H9 (cell line): ENCODE results near the gene RAD21L1. TPM values are rescaled to one million over a fixed set of nuclear protein-coding genes. Genes with fewer than 3 reads are reported as not detected.

Experiments
- DNase-seq: peaks from one replicate; pipeline ENCODE4 v3.0.0-alpha.2; 2017
- H2AFZ ChIP-seq: one replicate; pipeline ENCODE4 v1.6.1; 2013; ENCODE audit warnings: mild to moderate bottlenecking, low read length, control low read depth, moderate library complexity
- H2AK5ac ChIP-seq: 2 replicates; pipeline ENCODE4 v1.6.1; 2013; ENCODE audit warnings: low read length, control low read depth, mixed read lengths; ENCODE audit not compliant: insufficient read length
- H2BK120ac ChIP-seq: one replicate; pipeline ENCODE4 v1.6.1; 2013; ENCODE audit warnings: low read depth, mild to moderate bottlenecking, low read length, control low read depth, inconsistent platforms; ENCODE audit not compliant: poor library complexity, severe bottlenecking
- H2BK12ac ChIP-seq: 2 replicates; pipeline ENCODE4 v1.6.1; 2013; ENCODE audit warnings: low read length, control low read depth, mixed read lengths, low read depth; ENCODE audit not compliant: insufficient read length
- H2BK15ac ChIP-seq: 2 replicates; pipeline ENCODE4 v1.6.1; 2013; ENCODE audit warnings: low read depth, low read length, control low read depth
- H2BK20ac ChIP-seq: one replicate; pipeline ENCODE4 v1.6.1; 2013; ENCODE audit warnings: low read depth, mild to moderate bottlenecking, low read length, control low read depth, inconsistent platforms; ENCODE audit not compliant: poor library complexity, severe bottlenecking
- H2BK5ac ChIP-seq: 2 replicates; pipeline ENCODE4 v1.6.1; 2013; ENCODE audit warnings: low read length, control low read depth, mixed read lengths; ENCODE audit not compliant: insufficient read length
- H3K14ac ChIP-seq: 2 replicates; pipeline ENCODE4 v1.6.1; 2013; ENCODE audit warnings: low read length, control low read depth; ENCODE audit not compliant: insufficient read depth
- H3K18ac ChIP-seq: 2 replicates; pipeline ENCODE4 v1.6.1; 2013; ENCODE audit warnings: low read depth, mild to moderate bottlenecking, mixed read lengths, low read length, control low read depth; ENCODE audit not compliant: insufficient read length
- H3K23ac ChIP-seq: 2 replicates; pipeline ENCODE4 v1.6.1; 2013; ENCODE audit warnings: low read length, control low read depth, mixed read lengths, low read depth; ENCODE audit not compliant: insufficient read length
- H3K23me2 ChIP-seq: 2 replicates; pipeline ENCODE4 v1.6.1; 2013; ENCODE audit warnings: low read depth, mild to moderate bottlenecking, mixed read lengths, low read length, control low read depth; ENCODE audit not compliant: insufficient read length, poor library complexity, severe bottlenecking
- H3K27ac ChIP-seq: 2 replicates; pipeline ENCODE4 v1.5.1; 2013; ENCODE audit warnings: low read length, control low read depth, mixed read lengths, low read depth; ENCODE audit not compliant: insufficient read length
- H3K27me3 ChIP-seq: 2 replicates; pipeline ENCODE4 v1.6.1; 2013; ENCODE audit warnings: low read length, control low read depth, inconsistent platforms; ENCODE audit not compliant: insufficient read depth
- H3K4ac ChIP-seq: 2 replicates; pipeline ENCODE4 v1.6.1; 2013; ENCODE audit warnings: low read depth, mild to moderate bottlenecking, control low read depth, inconsistent platforms, low read length, moderate library complexity
- H3K4me1 ChIP-seq: 2 replicates; pipeline ENCODE4 v1.6.1; 2013; ENCODE audit warnings: low read length, control low read depth, inconsistent platforms; ENCODE audit not compliant: insufficient read depth
- H3K4me2 ChIP-seq: 2 replicates; pipeline ENCODE4 v1.6.1; 2013; ENCODE audit warnings: low read length, control low read depth, mixed read lengths; ENCODE audit not compliant: insufficient read length, insufficient read depth
- H3K56ac ChIP-seq: 2 replicates; pipeline ENCODE4 v1.6.1; 2013; ENCODE audit warnings: low read depth, mild to moderate bottlenecking, mixed read lengths, low read length, control low read depth; ENCODE audit not compliant: insufficient read length
- H3K79me1 ChIP-seq: 2 replicates; pipeline ENCODE4 v1.6.1; 2013; ENCODE audit warnings: low read depth, mild to moderate bottlenecking, moderate library complexity, low read length, control low read depth, inconsistent platforms; ENCODE audit not compliant: insufficient read depth, poor library complexity, severe bottlenecking
- H3K79me2 ChIP-seq: 2 replicates; pipeline ENCODE4 v1.6.1; 2013; ENCODE audit warnings: low read length, control low read depth, inconsistent platforms; ENCODE audit not compliant: insufficient read depth
- H3K9ac ChIP-seq: 2 replicates; pipeline ENCODE4 v1.6.1; 2013; ENCODE audit warnings: low read length, control low read depth, mixed read lengths; ENCODE audit not compliant: insufficient read length; ENCODE audit errors: extremely low read depth
- H3K9me3 ChIP-seq: one replicate; pipeline ENCODE4 v1.6.1; 2013; ENCODE audit warnings: low read depth, low read length, inconsistent platforms; ENCODE audit not compliant: control insufficient read depth
- H3T11ph ChIP-seq: one replicate; pipeline ENCODE4 v1.6.1; 2013; ENCODE audit warnings: mild to moderate bottlenecking, low read length, control low read depth, inconsistent platforms
- H4K20me1 ChIP-seq: one replicate; pipeline ENCODE4 v1.6.1; 2013; ENCODE audit not compliant: control insufficient read depth, insufficient read length, insufficient read depth
- H4K5ac ChIP-seq: 2 replicates; pipeline ENCODE4 v1.6.1; 2013; ENCODE audit warnings: low read depth, mild to moderate bottlenecking, mixed read lengths, low read length, control low read depth; ENCODE audit not compliant: insufficient read length
- H4K8ac ChIP-seq: replicated peaks from 2 replicates; pipeline ENCODE4 v1.6.1; 2013; ENCODE audit warnings: low read length, control low read depth, mixed read lengths, low read depth; ENCODE audit not compliant: insufficient read length
- H4K91ac ChIP-seq: 2 replicates; pipeline ENCODE4 v1.6.1; 2013; ENCODE audit warnings: low read depth, mild to moderate bottlenecking, moderate library complexity, mixed read lengths, low read length, control low read depth; ENCODE audit not compliant: insufficient read length
- H3K27ac Mint-ChIP-seq, 3 experiments: 2 replicates in 2 of 3; 3 replicates in 1 of 3; pipeline ENCODE4 v1.8.0; 2020 to 2021; ENCODE audit warnings: mixed read lengths in 3 of 3, mild to moderate bottlenecking in 1 of 3, moderate library complexity in 1 of 3
- H3K27me3 Mint-ChIP-seq: 2 replicates; pipeline ENCODE4 v1.8.0; 2021; ENCODE audit warnings: low read depth, mild to moderate bottlenecking, moderate library complexity, mixed read lengths
- H3K36me3 Mint-ChIP-seq, 3 experiments: 2 replicates in 2 of 3; 3 replicates in 1 of 3; pipeline ENCODE4 v1.8.0; 2020 to 2021; ENCODE audit warnings: low read depth in 3 of 3, mixed read lengths in 3 of 3; ENCODE audit not compliant: insufficient read depth in 1 of 3
- H3K4me1 Mint-ChIP-seq, 2 experiments: 2 replicates each; pipeline ENCODE4 v1.8.0; 2020; ENCODE audit warnings: mixed read lengths in 2 of 2
- H3K4me3 Mint-ChIP-seq, 2 experiments: 2 replicates in 1 of 2; 3 replicates in 1 of 2; pipeline ENCODE4 v1.8.0; 2020 to 2021; ENCODE audit warnings: mild to moderate bottlenecking in 2 of 2, mixed read lengths in 2 of 2, moderate library complexity in 1 of 2
- H3K9me3 Mint-ChIP-seq, 2 experiments: 2 replicates in 1 of 2; 3 replicates in 1 of 2; pipeline ENCODE4 v1.8.0; 2020; ENCODE audit warnings: mild to moderate bottlenecking in 2 of 2, mixed read lengths in 2 of 2, moderate library complexity in 1 of 2
- CTCF ChIP-seq: fragments of 200-600 bp; sonication (generic); conservative IDR thresholded peaks from 3 replicates; pipeline ENCODE4 v1.8.0; 2021; ENCODE audit warnings: antibody characterized with exemption, mild to moderate bottlenecking
- WGBS: extraction: QIAGEN DNeasy Blood & Tissue Kit; methylation state at CpG from one replicate; pipeline ENCODE4 v1.1.7; 2013; ENCODE audit warnings: missing lambda C conversion rate, low lambda C conversion rate, mixed read lengths; ENCODE audit not compliant: insufficient read length; ENCODE audit errors: extremely low coverage; 5-methylcytosine and 5-hydroxymethylcytosine counted together
- total RNA-seq: library from RNA; stranded (reverse); gene quantifications from 2 replicates; pipeline ENCODE4 v1.2.1, GENCODE V29; 2021

Gene RAD21L1
- total RNA-seq, 1 experiment from 2014 or later, result not detected

DNA sequence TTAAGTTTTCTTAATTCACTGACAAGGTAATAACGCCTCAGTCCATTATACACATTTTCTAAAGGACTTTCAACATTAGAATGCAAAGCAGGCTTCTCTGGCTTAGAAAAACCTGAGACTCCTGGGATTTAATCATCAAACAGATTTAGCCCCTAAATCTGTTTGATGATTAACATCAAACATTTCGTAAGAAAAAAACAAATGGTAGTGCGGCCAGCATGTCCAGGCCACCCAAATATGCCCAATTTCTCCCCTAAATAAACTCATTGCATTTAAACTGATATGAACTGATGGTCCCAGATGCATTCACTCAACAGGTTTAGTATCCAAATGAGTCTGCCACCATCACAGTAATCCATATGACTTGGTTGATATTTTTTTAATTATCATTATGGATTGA lies 47.2 kb upstream of the RAD21L1 start:
- H3K18ac ChIP-seq, result no peak overlapping the region
- peaks cover 4% of the 10 kb centered on the region; the same call in 1 of the 2 replicates for H3K27me3 ChIP-seq
- no peak overlapping the region for H2BK20ac ChIP-seq
- Mint-ChIP-seq H3K36me3 (peaks cover 1 to 15% (median 4%) of the 10 kb centered on the region in 3 experiments; a peak in 5 of 7 replicates), H3K27me3 (peaks cover 24% of the 10 kb centered on the region), H3K4me1 (peaks cover 7 to 14% of the 10 kb centered on the region in 2 experiments), H3K9me3 (no peaks in the 10 kb centered on the region), H3K27ac (no peak overlapping the region), H3K4me3 (no peak overlapping the region)
- H3K9me3 ChIP-seq, result no peaks in the 10 kb centered on the region
- H3K4ac ChIP-seq, result no peak overlapping the region
- DNase-seq, result no peak
- no peak overlapping the region for H2BK12ac ChIP-seq
- no peak overlapping the region for H2BK15ac ChIP-seq
- H2BK5ac ChIP-seq, result no peak overlapping the region
- H3K9ac ChIP-seq, result no peak overlapping the region
- WGBS, result no CpG with 5 or more reads among the region's 3 CpGs
- no peak overlapping the region for H4K91ac ChIP-seq
- H3K56ac ChIP-seq, result no peak overlapping the region
- H3K14ac ChIP-seq, result no peak overlapping the region
- no peak for TF ChIP-seq CTCF
- H3K23ac ChIP-seq, result no peak overlapping the region
- H3K4me2 ChIP-seq, result no peak overlapping the region
- no peak overlapping the region for H3T11ph ChIP-seq
- H3K23me2 ChIP-seq, result no peaks in the 10 kb centered on the region
- H2BK120ac ChIP-seq, result no peak overlapping the region
- no peaks in the 10 kb centered on the region for H3K79me2 ChIP-seq
- no peaks in the 10 kb centered on the region for H3K79me1 ChIP-seq
- H3K4me1 ChIP-seq, result 0 out of 2 replicates have a peak, but pooled peaks cover 3% of the 10 kb centered on the region
- no peak overlapping the region for H4K5ac ChIP-seq
- H4K20me1 ChIP-seq, result no peaks in the 10 kb centered on the region
- H2AFZ ChIP-seq, result no peak overlapping the region
- H4K8ac ChIP-seq, result no peak overlapping the region
- H2AK5ac ChIP-seq, result no peak overlapping the region
- no peak overlapping the region for H3K27ac ChIP-seq
